H9 (cell line): Measurements from ENCODE around the gene MT1M. TPM values are rescaled to one million over a fixed set of nuclear protein-coding genes. Genes with fewer than 3 reads are reported as not detected.
A peak's percentile ranks its signal among the peaks of the same experiment; 100 is the strongest.

ENCODE experiments used
- DNase-seq: peaks from one replicate; pipeline ENCODE4 v3.0.0-alpha.2; 2017
- H2AFZ ChIP-seq: one replicate; pipeline ENCODE4 v1.6.1; 2013; ENCODE audit warnings: mild to moderate bottlenecking, low read length, control low read depth, moderate library complexity
- H2AK5ac ChIP-seq: 2 replicates; pipeline ENCODE4 v1.6.1; 2013; ENCODE audit warnings: low read length, control low read depth, mixed read lengths; ENCODE audit not compliant: insufficient read length
- H2BK120ac ChIP-seq: one replicate; pipeline ENCODE4 v1.6.1; 2013; ENCODE audit warnings: low read depth, mild to moderate bottlenecking, low read length, control low read depth, inconsistent platforms; ENCODE audit not compliant: poor library complexity, severe bottlenecking
- H2BK12ac ChIP-seq: 2 replicates; pipeline ENCODE4 v1.6.1; 2013; ENCODE audit warnings: low read length, control low read depth, mixed read lengths, low read depth; ENCODE audit not compliant: insufficient read length
- H2BK15ac ChIP-seq: 2 replicates; pipeline ENCODE4 v1.6.1; 2013; ENCODE audit warnings: low read depth, low read length, control low read depth
- H2BK20ac ChIP-seq: one replicate; pipeline ENCODE4 v1.6.1; 2013; ENCODE audit warnings: low read depth, mild to moderate bottlenecking, low read length, control low read depth, inconsistent platforms; ENCODE audit not compliant: poor library complexity, severe bottlenecking
- H2BK5ac ChIP-seq: 2 replicates; pipeline ENCODE4 v1.6.1; 2013; ENCODE audit warnings: low read length, control low read depth, mixed read lengths; ENCODE audit not compliant: insufficient read length
- H3K14ac ChIP-seq: 2 replicates; pipeline ENCODE4 v1.6.1; 2013; ENCODE audit warnings: low read length, control low read depth; ENCODE audit not compliant: insufficient read depth
- H3K18ac ChIP-seq: 2 replicates; pipeline ENCODE4 v1.6.1; 2013; ENCODE audit warnings: low read depth, mild to moderate bottlenecking, mixed read lengths, low read length, control low read depth; ENCODE audit not compliant: insufficient read length
- H3K23ac ChIP-seq: 2 replicates; pipeline ENCODE4 v1.6.1; 2013; ENCODE audit warnings: low read length, control low read depth, mixed read lengths, low read depth; ENCODE audit not compliant: insufficient read length
- H3K23me2 ChIP-seq: 2 replicates; pipeline ENCODE4 v1.6.1; 2013; ENCODE audit warnings: low read depth, mild to moderate bottlenecking, mixed read lengths, low read length, control low read depth; ENCODE audit not compliant: insufficient read length, poor library complexity, severe bottlenecking
- H3K27ac ChIP-seq: 2 replicates; pipeline ENCODE4 v1.5.1; 2013; ENCODE audit warnings: low read length, control low read depth, mixed read lengths, low read depth; ENCODE audit not compliant: insufficient read length
- H3K27me3 ChIP-seq: 2 replicates; pipeline ENCODE4 v1.6.1; 2013; ENCODE audit warnings: low read length, control low read depth, inconsistent platforms; ENCODE audit not compliant: insufficient read depth
- H3K4ac ChIP-seq: 2 replicates; pipeline ENCODE4 v1.6.1; 2013; ENCODE audit warnings: low read depth, mild to moderate bottlenecking, control low read depth, inconsistent platforms, low read length, moderate library complexity
- H3K4me1 ChIP-seq: 2 replicates; pipeline ENCODE4 v1.6.1; 2013; ENCODE audit warnings: low read length, control low read depth, inconsistent platforms; ENCODE audit not compliant: insufficient read depth
- H3K4me2 ChIP-seq: 2 replicates; pipeline ENCODE4 v1.6.1; 2013; ENCODE audit warnings: low read length, control low read depth, mixed read lengths; ENCODE audit not compliant: insufficient read length, insufficient read depth
- H3K56ac ChIP-seq: 2 replicates; pipeline ENCODE4 v1.6.1; 2013; ENCODE audit warnings: low read depth, mild to moderate bottlenecking, mixed read lengths, low read length, control low read depth; ENCODE audit not compliant: insufficient read length
- H3K79me1 ChIP-seq: 2 replicates; pipeline ENCODE4 v1.6.1; 2013; ENCODE audit warnings: low read depth, mild to moderate bottlenecking, moderate library complexity, low read length, control low read depth, inconsistent platforms; ENCODE audit not compliant: insufficient read depth, poor library complexity, severe bottlenecking
- H3K79me2 ChIP-seq: 2 replicates; pipeline ENCODE4 v1.6.1; 2013; ENCODE audit warnings: low read length, control low read depth, inconsistent platforms; ENCODE audit not compliant: insufficient read depth
- H3K9ac ChIP-seq: 2 replicates; pipeline ENCODE4 v1.6.1; 2013; ENCODE audit warnings: low read length, control low read depth, mixed read lengths; ENCODE audit not compliant: insufficient read length; ENCODE audit errors: extremely low read depth
- H3K9me3 ChIP-seq: one replicate; pipeline ENCODE4 v1.6.1; 2013; ENCODE audit warnings: low read depth, low read length, inconsistent platforms; ENCODE audit not compliant: control insufficient read depth
- H3T11ph ChIP-seq: one replicate; pipeline ENCODE4 v1.6.1; 2013; ENCODE audit warnings: mild to moderate bottlenecking, low read length, control low read depth, inconsistent platforms
- H4K20me1 ChIP-seq: one replicate; pipeline ENCODE4 v1.6.1; 2013; ENCODE audit not compliant: control insufficient read depth, insufficient read length, insufficient read depth
- H4K5ac ChIP-seq: 2 replicates; pipeline ENCODE4 v1.6.1; 2013; ENCODE audit warnings: low read depth, mild to moderate bottlenecking, mixed read lengths, low read length, control low read depth; ENCODE audit not compliant: insufficient read length
- H4K8ac ChIP-seq: replicated peaks from 2 replicates; pipeline ENCODE4 v1.6.1; 2013; ENCODE audit warnings: low read length, control low read depth, mixed read lengths, low read depth; ENCODE audit not compliant: insufficient read length
- H4K91ac ChIP-seq: 2 replicates; pipeline ENCODE4 v1.6.1; 2013; ENCODE audit warnings: low read depth, mild to moderate bottlenecking, moderate library complexity, mixed read lengths, low read length, control low read depth; ENCODE audit not compliant: insufficient read length
- H3K27ac Mint-ChIP-seq, 3 experiments: 2 replicates in 2 of 3; 3 replicates in 1 of 3; pipeline ENCODE4 v1.8.0; 2020 to 2021; ENCODE audit warnings: mixed read lengths in 3 of 3, mild to moderate bottlenecking in 1 of 3, moderate library complexity in 1 of 3
- H3K27me3 Mint-ChIP-seq: 2 replicates; pipeline ENCODE4 v1.8.0; 2021; ENCODE audit warnings: low read depth, mild to moderate bottlenecking, moderate library complexity, mixed read lengths
- H3K36me3 Mint-ChIP-seq, 3 experiments: 2 replicates in 2 of 3; 3 replicates in 1 of 3; pipeline ENCODE4 v1.8.0; 2020 to 2021; ENCODE audit warnings: low read depth in 3 of 3, mixed read lengths in 3 of 3; ENCODE audit not compliant: insufficient read depth in 1 of 3
- H3K4me1 Mint-ChIP-seq, 2 experiments: 2 replicates each; pipeline ENCODE4 v1.8.0; 2020; ENCODE audit warnings: mixed read lengths in 2 of 2
- H3K4me3 Mint-ChIP-seq, 2 experiments: 2 replicates in 1 of 2; 3 replicates in 1 of 2; pipeline ENCODE4 v1.8.0; 2020 to 2021; ENCODE audit warnings: mild to moderate bottlenecking in 2 of 2, mixed read lengths in 2 of 2, moderate library complexity in 1 of 2
- H3K9me3 Mint-ChIP-seq, 2 experiments: 2 replicates in 1 of 2; 3 replicates in 1 of 2; pipeline ENCODE4 v1.8.0; 2020; ENCODE audit warnings: mild to moderate bottlenecking in 2 of 2, mixed read lengths in 2 of 2, moderate library complexity in 1 of 2
- CTCF ChIP-seq: fragments of 200-600 bp; sonication (generic); conservative IDR thresholded peaks from 3 replicates; pipeline ENCODE4 v1.8.0; 2021; ENCODE audit warnings: antibody characterized with exemption, mild to moderate bottlenecking
- WGBS: extraction: QIAGEN DNeasy Blood & Tissue Kit; methylation state at CpG from one replicate; pipeline ENCODE4 v1.1.7; 2013; ENCODE audit warnings: missing lambda C conversion rate, low lambda C conversion rate, mixed read lengths; ENCODE audit not compliant: insufficient read length; ENCODE audit errors: extremely low coverage; 5-methylcytosine and 5-hydroxymethylcytosine counted together
- total RNA-seq: library from RNA; stranded (reverse); gene quantifications from 2 replicates; pipeline ENCODE4 v1.2.1, GENCODE V29; 2021

The MT1M gene
- total RNA-seq, 1 experiment from 2014 or later, result 1.4 TPM

GRCh38 chr16:56675685-56676210, 43.3 kb downstream of the MT1M start:
- Histone ChIP-seq H3K4me1 (0 out of 2 replicates have a peak, but pooled peaks cover 2% of the 10 kb centered on the region), H3K23ac (no peak overlapping the region), H2BK20ac (no peak overlapping the region), H3K27me3 (peaks cover 4% of the 10 kb centered on the region; the same call in 1 of the 2 replicates), H2BK5ac (no peak overlapping the region), H3K9ac (peak overlapping the region; percentile 30), H3K27ac (no peak overlapping the region), H4K5ac (no peak overlapping the region), H4K20me1 (no peaks in the 10 kb centered on the region), H4K8ac (no peak overlapping the region), H4K91ac (no peak overlapping the region), H2BK120ac (no peak overlapping the region), H2BK15ac (no peak overlapping the region), H3K23me2 (peaks cover 7% of the 10 kb centered on the region), H3T11ph (no peak overlapping the region), H3K79me1 (no peaks in the 10 kb centered on the region), H3K56ac (no peak overlapping the region), H3K4me2 (peak overlapping the region; percentile 87), H3K14ac (0 out of 2 replicates have a peak overlapping the region, but pooled peaks have one; percentile 44), H3K9me3 (no peaks in the 10 kb centered on the region), H3K79me2 (no peaks in the 10 kb centered on the region), H2AK5ac (no peak overlapping the region), H3K18ac (peak overlapping the region; percentile 56), H3K4ac (no peak overlapping the region), H2BK12ac (no peak overlapping the region), H2AFZ (no peak overlapping the region)
- H3K4me3 Mint-ChIP-seq, result peak overlapping the region; percentile 61 to 74
- no CpG with 5 or more reads among the region's 32 CpGs for WGBS
- no peaks in the 10 kb centered on the region for H3K36me3 Mint-ChIP-seq
- peak; percentile 86 for DNase-seq
- H3K9me3 Mint-ChIP-seq, result no peaks in the 10 kb centered on the region; a peak in 1 of 5 replicates
- no peak overlapping the region for H3K27ac Mint-ChIP-seq
- H3K4me1 Mint-ChIP-seq, result peaks cover 28 to 33% of the 10 kb centered on the region in 2 experiments
- TF ChIP-seq CTCF, result no peak
- peaks cover 49% of the 10 kb centered on the region for H3K27me3 Mint-ChIP-seq
